HTERT RPE-1 (cell line): ENCODE data around the gene MELK.
"Not testable (repeated sequence)": the region's sequence is repeated elsewhere in the genome, so short reads cannot be mapped to it uniquely, and the experiment has no call there.

ENCODE experiments used
- in situ Hi-C: fragments of 300-500 bp; cut with MboI; formaldehyde crosslinking; loops from 4 replicates; pipeline ENCODE4 v1.14.3; 2020; ENCODE audit warnings: low sequenced_read_pairs

The MELK gene

GRCh38 chr9:36572515-36573418, at the start of gene MELK:
Gene MELK (plus strand): TSS chr9:36572895. CDS start chr9:36581682, 8,787 bp downstream.
- in situ Hi-C loops: no loop called here

GRCh38 chr9:36530224-36530623, 42.5 kb upstream of the MELK start:
- in situ Hi-C loops: no loop called here

GRCh38 chr9:36532353-36532752, 40.3 kb upstream of the MELK start:
- in situ Hi-C loops: no loop called here

GRCh38 chr9:36533726-36534125, 39.0 kb upstream of the MELK start:
- in situ Hi-C loops: not testable (repeated sequence)

GRCh38 chr9:36535107-36535506, 37.6 kb upstream of the MELK start:
- in situ Hi-C loops: no loop called here

GRCh38 chr9:36537861-36538260, 34.8 kb upstream of the MELK start:
- in situ Hi-C loops: no loop called here

GRCh38 chr9:36542355-36542754, 30.3 kb upstream of the MELK start:
- in situ Hi-C loops: no loop called here

GRCh38 chr9:36543916-36544315, 28.8 kb upstream of the MELK start:
- in situ Hi-C loops: no loop called here

GRCh38 chr9:36547598-36547997, 25.1 kb upstream of the MELK start:
- in situ Hi-C loops: no loop called here

GRCh38 chr9:36548454-36548853, 24.2 kb upstream of the MELK start:
- in situ Hi-C loops: no loop called here

- in situ Hi-C loops: no loop called here
Observed at GRCh38 chr9:36550135-36550534, 22.6 kb upstream of the MELK start.

- in situ Hi-C loops: not testable (repeated sequence)
Observed at GRCh38 chr9:36550631-36551098, 22.0 kb upstream of the MELK start.

GRCh38 chr9:36551129-36551528, 21.6 kb upstream of the MELK start:
- in situ Hi-C loops: no loop called here

- in situ Hi-C loops: no loop called here
Observed at GRCh38 chr9:36551910-36552309, 20.8 kb upstream of the MELK start.

- in situ Hi-C loops: no loop called here
Observed at GRCh38 chr9:36559036-36559695, 13.5 kb upstream of the MELK start.

GRCh38 chr9:36560771-36561170, 11.9 kb upstream of the MELK start:
- in situ Hi-C loops: no loop called here

- in situ Hi-C loops: not testable (repeated sequence)
Observed at GRCh38 chr9:36562801-36563200, 9.9 kb upstream of the MELK start.

- in situ Hi-C loops: no loop called here
Observed at GRCh38 chr9:36566813-36567221, 5.9 kb upstream of the MELK start.

GRCh38 chr9:36568681-36569080, 4.0 kb upstream of the MELK start:
- in situ Hi-C loops: not testable (repeated sequence)

- in situ Hi-C loops: no loop called here
Observed at GRCh38 chr9:36571333-36571732, 1.4 kb upstream of the MELK start.

GRCh38 chr9:36574045-36574444, 1.4 kb downstream of the MELK start:
- in situ Hi-C loops: not testable (repeated sequence)

- in situ Hi-C loops: no loop called here
Observed at GRCh38 chr9:36575411-36575882, 2.8 kb downstream of the MELK start.
